ENCODE data around the gene TTC27.
"Not testable (repeated sequence)": the region's sequence is repeated elsewhere in the genome, so short reads cannot be mapped to it uniquely, and the experiment has no call there.

The TTC27 gene

DNA sequence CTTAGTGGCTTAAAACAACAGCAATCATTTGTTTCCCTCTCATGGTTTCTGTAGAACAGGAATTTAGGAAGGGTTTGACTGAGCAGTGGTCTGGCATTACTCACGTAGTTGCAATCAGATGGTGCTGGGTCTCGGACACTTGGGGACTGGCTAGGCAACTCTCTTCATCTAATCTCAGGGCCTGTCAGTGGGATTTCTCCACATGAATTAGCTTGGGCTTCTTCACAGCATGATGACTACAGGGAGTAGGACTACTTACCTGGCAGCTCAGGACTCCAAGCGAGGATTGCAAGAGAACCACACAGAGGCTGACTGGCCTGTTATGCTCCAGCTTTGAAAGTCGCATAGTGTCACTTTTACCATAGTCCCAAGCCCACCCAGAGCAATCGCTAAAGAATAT, 125.1 kb downstream of the TTC27 start:
- DNase-seq (ENCODE audit: low read depth in 2 of 2, low spot score in 1 of 2), result no peak

DNA sequence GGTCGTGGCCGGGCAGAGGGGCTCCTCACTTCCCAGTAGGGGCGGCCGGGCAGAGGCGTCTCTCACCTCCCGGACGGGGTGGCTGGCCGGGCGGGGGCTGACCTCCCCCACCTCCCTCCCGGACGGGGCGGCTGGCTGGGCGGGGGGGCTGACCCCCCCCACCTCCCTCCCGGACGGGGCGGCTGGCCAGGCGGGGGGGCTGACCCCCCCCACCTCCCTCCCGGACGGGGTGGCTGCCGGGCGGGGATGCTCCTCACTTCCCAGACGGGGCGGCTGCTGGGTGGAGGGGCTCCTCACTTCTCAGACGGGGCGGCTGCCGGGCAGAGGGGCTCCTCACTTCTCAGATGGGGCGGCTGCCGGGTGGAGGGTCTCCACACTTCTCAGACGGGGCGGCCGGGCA, 126.8 kb downstream of the TTC27 start:
- not testable (repeated sequence) for DNase-seq (ENCODE audit: low read depth in 2 of 2, low spot score in 1 of 2)

DNA sequence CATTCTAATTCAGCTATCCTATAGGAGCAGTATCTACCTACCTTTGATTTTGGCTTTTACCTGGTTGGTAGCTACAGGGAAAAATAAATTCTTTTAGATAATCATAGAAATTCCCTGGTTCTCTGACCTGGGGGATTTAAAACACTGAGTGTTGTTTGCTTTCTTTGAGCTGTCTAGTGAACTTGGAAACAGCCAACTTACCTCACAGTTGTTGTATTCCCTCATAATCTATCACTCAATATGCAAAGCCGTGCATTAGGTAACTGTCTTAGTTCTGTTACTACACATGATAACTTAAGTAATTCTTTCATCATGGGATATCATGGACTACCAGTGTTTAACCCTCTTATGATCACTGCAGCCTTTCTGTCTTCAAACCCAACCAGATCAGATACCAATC, 127.8 kb downstream of the TTC27 start:
- no peak for DNase-seq (ENCODE audit: low read depth in 2 of 2, low spot score in 1 of 2)

DNA sequence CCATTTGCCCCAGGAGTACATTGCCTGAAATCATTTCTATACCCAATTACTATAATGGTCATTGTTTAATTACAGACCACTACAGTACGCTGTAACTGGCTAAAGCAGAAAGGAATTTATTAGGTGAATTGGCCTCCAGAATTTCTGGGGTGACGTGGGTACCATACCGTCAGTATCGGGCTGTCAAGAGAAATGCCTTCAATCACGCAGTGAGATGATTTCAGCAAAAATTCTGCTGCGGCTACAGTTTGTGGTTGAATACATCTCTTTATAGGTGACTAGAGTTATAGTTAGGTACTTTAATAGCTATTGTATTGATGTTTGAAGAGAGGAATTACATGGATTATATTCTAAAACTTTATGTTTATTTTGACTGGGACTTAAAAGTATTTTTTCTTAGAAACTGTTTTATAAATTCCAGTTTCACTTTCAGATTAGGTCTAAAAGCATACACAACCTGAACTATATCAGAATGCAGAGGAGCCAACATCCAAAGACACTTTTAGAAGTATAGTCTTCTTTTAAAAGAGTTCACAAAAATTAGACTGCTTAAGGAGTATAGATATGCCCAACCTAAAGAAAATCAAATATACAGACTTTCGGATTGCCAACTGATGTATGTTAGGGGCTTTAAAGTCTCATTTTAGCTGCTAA, 128.4 kb downstream of the TTC27 start:
- no peak for DNase-seq (ENCODE audit: low read depth in 2 of 2, low spot score in 1 of 2)

DNA sequence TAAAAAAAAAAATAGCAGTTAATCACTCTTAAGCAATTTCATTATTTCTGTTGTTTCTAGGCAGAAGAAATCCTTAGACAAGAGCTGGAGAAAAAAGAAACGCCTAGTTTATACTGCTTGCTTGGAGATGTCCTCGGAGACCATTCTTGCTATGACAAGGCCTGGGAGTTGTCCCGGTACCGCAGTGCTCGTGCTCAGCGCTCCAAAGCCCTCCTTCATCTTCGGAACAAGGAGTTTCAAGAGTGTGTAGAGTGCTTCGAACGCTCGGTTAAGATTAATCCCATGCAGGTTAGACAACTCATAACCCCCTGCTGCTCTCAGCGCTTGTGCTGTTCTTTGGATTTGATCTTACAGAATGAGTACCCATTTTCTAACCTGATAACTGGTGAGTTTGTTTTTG, 130.4 kb downstream of the TTC27 start:
- DNase-seq (ENCODE audit: low read depth in 2 of 2, low spot score in 1 of 2), result no peak

DNA sequence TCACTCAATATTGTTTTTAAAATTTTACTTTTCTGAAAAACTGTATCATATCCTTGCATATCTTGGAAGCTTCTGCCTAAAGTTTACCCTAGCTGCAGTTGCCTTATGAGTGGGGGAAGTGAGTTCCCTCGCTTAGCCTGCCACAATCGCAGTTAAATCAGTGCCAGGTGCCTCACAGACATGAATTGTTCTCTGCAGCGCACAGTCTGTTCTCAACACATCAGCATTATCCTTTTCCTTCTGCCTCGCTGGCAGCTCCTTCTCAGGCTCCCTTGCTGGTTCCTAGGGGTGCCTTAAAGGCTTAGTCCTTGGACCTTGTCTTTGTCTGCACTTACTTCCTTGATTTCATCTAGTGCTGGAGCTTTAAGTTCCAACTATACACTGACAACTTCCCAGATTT, 132.8 kb downstream of the TTC27 start:
- DNase-seq (ENCODE audit: low read depth in 2 of 2, low spot score in 1 of 2), result no peak

DNA sequence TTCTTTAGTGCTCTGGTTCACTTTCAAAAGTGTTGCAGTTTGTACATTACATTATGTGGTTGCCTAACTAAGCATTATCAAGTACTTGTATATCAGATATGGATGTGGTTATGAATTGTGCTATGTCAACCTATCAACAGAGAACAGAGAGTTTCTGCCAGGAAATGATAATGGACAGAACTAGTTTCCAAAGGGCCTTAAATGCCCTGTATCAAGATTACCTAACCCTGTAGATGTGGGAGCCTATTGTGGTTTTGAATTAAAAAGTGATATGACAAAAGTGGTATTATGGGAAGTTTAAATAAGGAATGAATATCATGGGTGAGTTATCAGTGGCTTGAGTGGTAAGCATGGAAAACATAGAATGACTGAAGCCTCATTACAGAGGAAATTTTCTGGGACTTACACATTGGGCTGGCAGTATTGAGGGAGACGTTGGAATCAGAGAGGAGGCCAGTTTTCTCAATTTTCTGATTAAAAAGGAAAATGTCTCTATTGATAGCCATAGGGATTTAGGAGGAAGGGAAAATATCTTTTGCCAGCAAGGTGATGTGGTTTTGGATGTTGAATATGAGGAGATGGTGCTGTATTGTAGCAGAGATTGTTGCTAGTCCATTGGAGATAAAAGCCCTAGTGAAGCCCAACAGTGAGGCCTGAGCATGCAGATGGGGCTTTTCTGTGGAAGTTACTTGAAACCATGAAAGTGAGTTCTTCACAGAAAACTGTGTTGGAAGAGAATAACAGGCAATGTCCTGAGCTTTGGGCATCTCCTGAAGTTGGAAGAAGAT, 140.7 kb downstream of the TTC27 start:
- DNase-seq (ENCODE audit: low read depth in 2 of 2, low spot score in 1 of 2), result no peak

DNA sequence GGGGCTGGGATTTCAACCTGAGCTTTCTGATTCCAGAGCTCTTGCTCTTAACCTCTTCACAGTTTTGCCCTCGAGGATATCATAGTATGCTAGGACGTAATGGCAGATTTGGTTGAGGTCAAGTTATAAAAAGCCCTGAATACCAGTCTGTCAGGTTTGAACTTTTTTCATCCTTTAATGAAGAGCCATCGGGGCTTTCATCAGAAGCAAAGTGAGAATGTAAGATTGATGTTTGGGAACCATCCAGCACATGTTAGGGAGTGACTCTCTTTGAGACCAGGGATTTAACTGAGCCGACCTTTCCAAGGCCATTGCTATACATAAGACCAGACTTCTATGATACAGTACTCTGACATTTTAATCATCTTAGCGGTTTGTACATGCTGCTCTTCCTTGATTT, 142.5 kb downstream of the TTC27 start:
- no peak for DNase-seq (ENCODE audit: low read depth in 2 of 2, low spot score in 1 of 2)

DNA sequence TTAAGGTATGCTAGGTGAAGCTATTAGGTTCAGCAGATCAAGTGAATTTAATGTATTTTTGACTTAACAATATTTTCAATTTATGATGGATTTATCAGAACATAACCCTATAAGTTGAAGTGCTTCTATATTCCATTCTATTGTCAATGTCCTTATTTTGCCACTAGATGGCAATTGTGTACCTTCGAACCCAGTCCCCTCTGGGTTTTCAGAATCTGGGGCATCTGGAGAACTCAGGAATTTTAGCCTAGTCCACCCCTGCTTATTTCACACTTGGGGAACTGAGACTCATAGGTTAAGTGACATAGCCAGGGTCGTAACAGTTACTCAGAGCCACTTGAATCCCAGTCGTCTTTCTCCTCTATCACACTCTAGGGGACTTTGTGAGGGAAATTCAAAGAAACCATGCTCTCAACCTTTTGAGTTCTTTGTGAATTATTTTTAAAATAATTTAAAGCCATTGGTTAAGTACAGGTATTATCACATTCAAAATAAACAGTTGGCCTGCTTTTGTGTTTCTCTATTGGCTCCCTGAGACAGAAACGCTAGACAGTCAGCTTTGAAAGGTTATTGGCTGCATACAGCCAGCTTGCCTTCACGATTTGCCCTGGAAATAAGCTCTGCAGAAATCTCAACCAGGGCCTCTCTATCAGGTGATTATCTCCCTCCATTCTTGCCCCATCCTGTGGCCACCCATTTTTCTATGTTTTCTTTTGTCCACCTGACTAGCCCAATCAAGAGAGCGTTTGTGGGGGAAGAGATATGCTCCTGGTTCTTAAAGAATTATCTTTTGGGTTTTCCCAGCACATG, 145.0 kb downstream of the TTC27 start:
- DNase-seq (ENCODE audit: low read depth in 2 of 2, low spot score in 1 of 2), result no peak

DNA sequence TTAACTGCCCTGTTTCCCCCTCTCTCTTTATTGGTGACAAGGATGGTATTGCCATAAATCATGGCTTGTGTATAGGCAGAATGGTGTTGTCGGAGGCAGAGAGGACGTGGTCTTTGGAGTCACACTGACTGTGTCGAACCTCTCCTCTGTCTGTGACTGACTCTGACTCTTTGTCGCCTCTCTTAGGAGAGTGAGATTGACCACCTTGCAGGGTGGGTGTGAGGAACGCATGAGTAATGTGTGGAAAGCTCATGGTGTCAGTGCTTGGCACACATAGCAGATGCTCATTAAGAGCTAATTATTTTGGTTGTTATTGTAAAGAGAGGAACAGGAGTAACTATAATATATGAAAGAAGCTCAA, 145.6 kb downstream of the TTC27 start:
- no peak for DNase-seq (ENCODE audit: low read depth in 2 of 2, low spot score in 1 of 2)

DNA sequence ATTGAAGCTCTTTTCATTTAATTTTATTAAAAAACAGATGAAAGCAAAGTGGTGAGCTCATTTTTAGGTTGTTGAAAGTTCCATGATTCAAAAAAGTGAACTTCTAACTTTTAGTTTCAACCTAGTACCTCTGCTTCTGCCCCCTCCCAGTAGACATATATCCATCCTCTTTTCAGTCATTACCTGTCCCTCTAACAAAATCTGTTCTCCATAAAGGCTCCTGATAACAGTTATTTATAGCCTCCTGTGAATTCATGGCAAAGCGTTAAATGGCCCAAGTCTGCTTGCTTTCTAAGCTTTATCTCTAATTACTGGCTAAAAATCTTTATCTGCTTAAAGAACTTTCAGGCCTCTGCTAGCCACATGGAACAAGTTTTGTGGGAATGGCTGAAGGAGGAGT, 148.1 kb downstream of the TTC27 start:
- no peak for DNase-seq (ENCODE audit: low read depth in 2 of 2, low spot score in 1 of 2)

DNA sequence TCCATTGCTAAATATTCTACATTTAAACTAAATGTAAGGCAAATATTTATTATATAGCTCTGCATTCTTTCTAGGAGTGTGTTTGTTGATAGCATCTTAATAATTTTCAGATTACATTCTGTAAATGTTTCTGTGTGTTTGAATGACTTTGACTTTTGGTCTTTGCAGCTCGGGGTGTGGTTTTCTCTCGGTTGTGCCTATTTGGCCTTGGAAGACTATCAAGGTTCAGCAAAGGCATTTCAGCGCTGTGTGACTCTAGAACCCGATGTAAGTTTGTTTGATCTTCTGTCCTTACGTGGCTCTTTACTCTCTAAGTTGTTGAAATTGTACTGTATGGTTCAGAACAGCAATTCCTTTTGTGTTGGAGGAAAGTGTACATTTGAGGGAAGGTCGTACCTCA, 149.9 kb downstream of the TTC27 start:
- DNase-seq (ENCODE audit: low read depth in 2 of 2, low spot score in 1 of 2), result no peak

DNA sequence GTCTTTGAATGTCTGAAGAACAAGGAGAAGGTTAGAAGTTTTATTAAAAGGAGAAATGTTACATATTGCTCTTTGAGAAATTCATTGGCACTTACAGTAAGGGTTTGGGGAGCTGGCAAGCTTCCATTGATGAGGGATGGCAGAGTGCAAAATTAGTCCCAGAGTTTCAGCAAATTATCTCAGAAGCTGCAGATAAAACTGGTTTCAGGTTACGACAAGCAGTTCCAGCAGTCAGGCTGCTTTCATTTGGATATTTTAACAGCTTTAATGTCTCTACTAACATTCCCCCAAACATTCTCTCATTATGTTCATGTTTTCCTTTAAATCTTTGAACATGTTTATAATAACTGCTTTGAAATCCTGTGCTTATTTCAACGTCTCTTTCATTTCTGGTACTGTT, 153.1 kb downstream of the TTC27 start:
- no peak for DNase-seq (ENCODE audit: low read depth in 2 of 2, low spot score in 1 of 2)

DNA sequence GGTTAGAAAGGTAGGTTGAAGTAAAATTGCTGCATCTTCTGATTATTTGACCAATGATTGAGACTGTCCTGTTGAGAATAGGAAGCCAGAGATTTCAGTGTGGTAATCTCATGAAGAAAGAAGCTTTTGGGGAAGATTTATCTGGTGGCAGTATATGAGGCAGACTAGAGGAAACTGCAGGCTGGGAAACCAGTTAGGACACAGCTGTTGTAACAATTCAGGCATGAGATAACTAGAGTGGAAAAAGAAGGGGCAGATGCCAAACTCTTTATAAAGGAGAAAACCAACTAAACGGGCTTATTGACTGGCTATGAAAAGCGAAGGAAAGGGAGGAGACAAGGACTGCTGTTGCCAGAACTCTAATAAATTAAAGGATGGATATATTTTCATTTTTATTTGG, 155.6 kb downstream of the TTC27 start:
- DNase-seq (ENCODE audit: low read depth in 2 of 2, low spot score in 1 of 2), result no peak

DNA sequence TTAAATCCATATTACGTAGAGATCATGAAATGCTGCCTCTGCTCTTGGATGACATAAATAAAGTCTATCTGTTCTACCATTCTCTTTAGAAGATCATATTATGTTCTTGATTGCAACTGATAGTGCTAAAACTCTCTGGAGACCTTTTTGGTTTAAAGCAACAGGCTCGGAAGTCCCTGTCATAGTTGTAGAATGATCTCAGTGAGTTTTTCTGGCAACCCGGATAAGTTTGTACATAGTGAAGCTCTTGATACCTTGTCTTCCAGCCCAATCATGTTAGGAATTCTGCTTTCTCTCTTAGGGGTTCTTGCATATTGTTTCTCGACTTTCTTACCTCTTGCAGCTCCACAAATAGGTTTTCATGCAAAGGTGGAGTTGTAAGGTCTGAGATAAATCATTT, 156.1 kb downstream of the TTC27 start:
- no peak for DNase-seq (ENCODE audit: low read depth in 2 of 2, low spot score in 1 of 2)

DNA sequence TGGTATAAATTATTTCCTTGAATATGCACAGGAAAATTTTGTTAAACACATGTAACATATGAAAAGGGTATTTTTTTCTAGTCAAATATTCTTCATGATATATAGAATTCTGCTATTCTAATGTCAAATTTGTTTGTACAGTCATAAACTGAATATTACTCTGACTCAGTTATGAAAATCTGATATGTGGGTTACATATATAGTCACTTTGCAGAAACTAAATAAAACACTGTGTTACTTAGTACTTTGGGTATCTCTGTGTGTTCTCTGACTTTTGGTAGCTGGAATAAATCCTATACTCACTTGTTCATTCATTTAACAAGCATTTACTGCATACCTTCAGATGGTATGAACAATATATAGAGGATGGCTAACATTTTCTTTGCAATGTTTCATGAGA, 159.4 kb downstream of the TTC27 start:
- DNase-seq (ENCODE audit: low read depth in 2 of 2, low spot score in 1 of 2), result no peak

DNA sequence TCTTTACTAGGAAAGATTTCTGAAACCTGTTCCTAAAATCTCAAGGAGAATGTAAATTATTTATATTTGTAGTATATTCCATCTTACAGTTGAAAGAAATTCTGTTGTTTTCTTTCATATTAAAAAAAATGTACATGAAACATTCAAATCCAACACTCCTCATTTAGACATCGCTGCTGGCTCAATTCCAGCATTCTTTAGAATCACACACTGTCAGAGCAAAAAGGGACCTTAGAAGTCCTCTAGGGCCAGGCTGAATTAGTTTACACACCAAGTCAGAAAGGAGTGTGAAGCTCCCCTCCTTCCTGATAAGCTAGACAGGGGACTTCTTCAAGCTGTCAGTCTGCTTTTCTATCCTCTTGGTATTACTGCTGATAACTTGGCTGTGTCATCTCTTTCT, 160.3 kb downstream of the TTC27 start:
- DNase-seq (ENCODE audit: low read depth in 2 of 2, low spot score in 1 of 2), result no peak

DNA sequence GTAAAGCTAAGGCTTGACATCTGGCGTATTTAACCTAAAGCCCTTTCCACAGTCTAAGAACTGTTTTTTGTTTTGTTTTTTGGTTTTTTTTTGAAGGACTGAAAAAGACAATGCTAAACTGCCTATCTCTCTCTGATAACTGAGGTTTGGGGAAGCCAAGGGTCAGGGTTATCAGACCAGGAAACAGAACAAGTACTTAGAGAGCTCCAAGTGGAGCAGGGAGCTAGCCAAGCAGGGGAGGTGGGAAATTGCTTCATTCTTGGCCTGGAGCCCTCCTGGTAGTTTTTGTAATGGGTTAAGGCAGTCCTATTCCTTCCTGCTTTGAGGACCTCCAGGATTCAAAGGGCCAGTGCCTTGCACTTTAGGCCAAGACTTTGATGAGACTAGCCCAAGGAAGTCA, 164.6 kb downstream of the TTC27 start:
- no peak for DNase-seq (ENCODE audit: low read depth in 2 of 2, low spot score in 1 of 2)

DNA sequence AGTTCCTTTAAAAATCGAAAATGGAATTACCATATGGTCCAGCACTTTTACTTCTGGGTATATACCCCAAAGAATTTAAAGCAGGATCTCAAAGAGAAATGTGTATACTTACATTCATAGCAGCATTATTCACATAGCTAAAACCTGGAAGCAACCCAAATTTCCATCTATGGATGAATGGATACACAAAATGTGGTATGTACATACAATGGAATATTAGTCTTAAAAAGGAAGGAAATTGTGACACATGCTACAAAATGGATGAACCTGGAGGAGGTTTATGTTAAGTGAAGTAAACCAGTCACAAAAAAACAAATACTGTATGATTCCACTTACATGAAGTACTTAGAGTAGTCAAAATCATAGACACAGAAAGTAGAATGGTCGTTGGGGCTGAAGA, 171.0 kb downstream of the TTC27 start:
- no peak for DNase-seq (ENCODE audit: low read depth in 2 of 2, low spot score in 1 of 2)

DNA sequence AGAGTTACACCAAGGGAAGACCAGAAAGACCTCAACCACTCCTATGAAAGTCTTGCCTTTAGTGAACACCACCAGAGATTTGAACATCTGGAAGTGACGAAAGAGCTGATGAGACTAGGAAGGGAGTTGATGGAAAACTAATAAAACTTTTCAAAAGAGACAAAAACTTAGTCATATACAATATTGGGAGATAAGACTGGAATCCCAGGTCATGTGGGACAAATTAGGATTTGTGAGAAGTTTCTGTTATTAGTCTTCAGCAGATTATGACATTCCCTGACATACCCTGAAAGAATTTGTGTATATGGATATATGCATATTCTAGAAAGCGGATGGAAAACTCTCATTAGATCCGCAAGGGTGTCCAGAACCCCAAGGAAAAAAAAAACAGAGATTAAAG, 173.9 kb downstream of the TTC27 start:
- no peak for DNase-seq (ENCODE audit: low read depth in 2 of 2, low spot score in 1 of 2)

DNA sequence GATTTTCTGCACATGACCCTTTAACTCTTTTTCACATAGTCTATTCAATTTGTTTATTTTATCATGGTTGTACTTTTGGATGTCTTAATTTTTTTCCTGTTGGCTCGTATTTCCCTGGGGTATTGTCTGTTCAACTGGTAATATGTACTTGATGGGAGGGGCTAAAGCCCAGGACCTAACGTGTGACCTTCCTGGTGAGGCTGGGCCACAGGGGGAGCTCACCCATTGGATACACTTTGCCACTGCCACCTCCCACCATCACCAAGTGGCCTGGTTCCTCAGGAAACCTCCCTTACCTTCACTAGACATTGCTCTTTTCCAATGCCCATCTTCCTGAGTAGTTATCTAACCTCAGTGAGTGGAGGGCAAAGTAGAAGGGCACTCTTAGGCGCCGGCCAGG, 175.0 kb downstream of the TTC27 start:
- DNase-seq (ENCODE audit: low read depth in 2 of 2, low spot score in 1 of 2), result no peak

DNA sequence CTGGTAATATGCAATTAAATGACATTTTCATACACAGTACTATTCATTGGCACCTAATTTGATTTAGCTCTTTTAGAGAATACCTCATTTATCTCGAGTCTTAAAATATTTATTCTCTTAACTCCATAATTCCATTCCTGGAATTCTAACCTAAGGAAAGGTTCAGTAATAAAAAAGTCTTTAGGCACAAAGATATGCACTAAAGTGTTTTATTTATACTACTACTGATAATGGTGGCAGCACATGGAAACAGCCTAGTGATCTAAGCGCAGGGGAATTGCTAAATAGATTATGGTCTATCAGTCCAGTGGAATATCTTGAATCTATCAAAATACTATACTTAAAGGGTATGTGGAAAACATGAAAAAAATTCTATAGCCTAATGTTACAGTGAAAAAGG, 176.4 kb downstream of the TTC27 start:
- no peak for DNase-seq (ENCODE audit: low read depth in 2 of 2, low spot score in 1 of 2)
